Smooth muscle cell of the pulmonary artery (primary cell): ENCODE data around the gene CBX3. TPM values are rescaled to one million over a fixed set of nuclear protein-coding genes. Genes with fewer than 3 reads are reported as not detected.

Experiments used
- total RNA-seq: library from RNA; depleted of rRNA; stranded (reverse); fragments of >200 nt; gene quantifications from 2 replicates; pipeline ENCODE4 v1.2.3, GENCODE V29; 2014

CBX3 gene
- 66.3 and 88.0 TPM in 2 replicates for total RNA-seq

GRCh38 chr7:26201247-26202018 is at the start of gene CBX3:
CBX3 (plus strand) TSS chr7:26201745; CDS start chr7:26202999, 1,254 bp downstream.

GRCh38 chr7:26151953-26152781 is 49.4 kb upstream of the CBX3 start, which contains the start of gene NFE2L3:
NFE2L3 (plus strand) TSS chr7:26152198; CDS start chr7:26152499, 301 bp downstream.

GRCh38 chr7:26200444-26201246 is 900 bp upstream of the CBX3 start, which contains the start of gene HNRNPA2B1:
HNRNPA2B1 (minus strand) TSS chr7:26200746; CDS start chr7:26200577, 169 bp downstream.

Other genes with a start within 250 kb of the CBX3 start
- 0.98 and 3.0 TPM in 2 replicates for gene NFE2L3, start 49.5 kb upstream of the CBX3 start, total RNA-seq
- 65.2 and 74.8 TPM in 2 replicates for gene HNRNPA2B1, start 999 bp upstream of the CBX3 start, total RNA-seq
- gene SNX10, start 90.1 kb downstream of the CBX3 start, total RNA-seq: 0.07 TPM in 1 of 2 replicates, not detected in the other